Umbilical cord (tissue), 2 donors: ENCODE results near the gene TRAF5. TPM values are rescaled to one million over a fixed set of nuclear protein-coding genes. Genes with fewer than 3 reads are reported as not detected.

ENCODE experiments used
- DNase-seq: peaks from one replicate; pipeline ENCODE4 v3.0.0-alpha.2; 2015; ENCODE audit warnings: low spot score
- total RNA-seq: library from RNA; depleted of rRNA; stranded (reverse); fragments of >200 nt; gene quantifications from one replicate; pipeline ENCODE4 v1.2.3, GENCODE V29; 2014; ENCODE audit warnings: low replicate concordance; ENCODE audit not compliant: insufficient read depth

The TRAF5 gene
- total RNA-seq, 1 donor from 2014 or later, result 65.0 TPM

DNA sequence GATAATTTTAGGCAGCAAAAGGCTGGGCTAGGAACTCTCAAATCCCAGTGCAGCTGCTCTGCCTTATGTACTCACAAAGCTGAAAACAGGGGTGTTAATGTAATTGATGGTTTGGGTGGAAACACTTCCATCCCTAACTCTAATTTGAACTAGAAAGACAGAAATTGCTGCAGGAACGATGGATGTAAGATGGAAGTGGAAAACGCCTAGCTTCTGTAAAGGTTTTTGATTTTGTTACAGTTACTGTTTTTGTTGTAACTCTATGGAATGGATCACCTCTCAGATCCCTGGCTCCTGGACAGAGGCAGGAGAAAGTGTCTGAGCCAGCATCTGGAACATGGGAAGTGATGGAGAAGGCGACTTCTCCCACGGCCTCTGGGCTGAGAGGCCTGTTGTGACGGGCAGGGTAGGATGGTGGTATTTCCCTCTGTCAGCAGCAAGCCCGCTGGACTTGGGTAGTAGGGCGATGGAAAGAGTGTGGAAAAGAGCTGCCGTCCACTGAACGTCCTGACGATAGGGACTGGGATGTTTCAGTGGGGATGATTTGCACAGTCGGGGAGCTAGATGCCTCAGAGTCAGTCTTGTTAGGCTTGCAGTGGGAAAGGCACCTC, 1.6 kb downstream of the TRAF5 start:
- DNase-seq, result no peak

- DNase-seq, result no peak
Observed at GRCh38 chr1:211328866-211329475, 2.3 kb downstream of the TRAF5 start.

- no peak for DNase-seq
Observed at GRCh38 chr1:211329764-211330201, 3.1 kb downstream of the TRAF5 start.

GRCh38 chr1:211330282-211330936, 3.8 kb downstream of the TRAF5 start:
- DNase-seq, result no peak

GRCh38 chr1:211331011-211331709, 4.5 kb downstream of the TRAF5 start:
- DNase-seq, result no peak

- DNase-seq, result peak; percentile 12
Observed at GRCh38 chr1:211332036-211332616, 5.5 kb downstream of the TRAF5 start.

DNA sequence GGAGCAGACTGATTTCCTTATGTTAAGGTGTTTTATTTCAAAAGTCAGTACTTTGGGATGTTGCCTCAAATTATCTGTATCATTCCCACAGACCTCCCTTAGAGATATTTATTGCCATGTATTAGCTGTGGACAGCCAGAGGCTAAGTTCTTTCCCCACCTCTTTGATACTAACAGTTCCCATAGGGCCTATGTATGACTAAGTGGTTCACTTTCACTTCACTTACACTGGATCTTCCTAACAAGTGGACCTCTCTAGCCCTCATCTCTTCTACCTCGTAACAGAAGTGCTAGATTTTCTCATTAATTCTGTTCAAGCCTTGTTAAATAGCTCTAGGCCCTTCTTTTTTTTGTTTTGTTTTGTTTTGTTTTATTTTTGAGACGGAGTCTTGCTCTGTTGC, 6.2 kb downstream of the TRAF5 start:
- no peak for DNase-seq

DNA sequence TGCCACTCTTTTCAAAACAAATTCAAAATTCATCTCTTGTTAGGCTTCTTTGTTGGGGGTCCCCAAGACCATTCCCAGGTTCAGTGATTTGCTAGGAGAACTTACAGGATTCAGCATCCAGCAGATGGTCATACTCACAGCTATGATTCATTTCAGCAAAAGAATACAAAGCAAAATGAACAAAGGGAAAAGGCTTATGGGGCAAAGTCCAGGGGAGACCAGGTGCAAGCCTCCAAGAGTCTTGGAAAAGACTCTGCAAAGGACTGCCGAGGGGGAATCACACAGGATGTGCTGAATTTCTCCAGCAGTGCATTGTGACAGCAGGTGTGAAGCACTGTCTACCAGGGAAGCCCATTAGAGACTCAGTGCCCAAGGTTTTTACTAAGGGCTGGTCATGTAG, 7.3 kb downstream of the TRAF5 start:
- no peak for DNase-seq

- no peak for DNase-seq
Observed at GRCh38 chr1:211334986-211335385, 8.4 kb downstream of the TRAF5 start.

GRCh38 chr1:211335522-211336157, 9.0 kb downstream of the TRAF5 start:
- DNase-seq, result no peak

DNA sequence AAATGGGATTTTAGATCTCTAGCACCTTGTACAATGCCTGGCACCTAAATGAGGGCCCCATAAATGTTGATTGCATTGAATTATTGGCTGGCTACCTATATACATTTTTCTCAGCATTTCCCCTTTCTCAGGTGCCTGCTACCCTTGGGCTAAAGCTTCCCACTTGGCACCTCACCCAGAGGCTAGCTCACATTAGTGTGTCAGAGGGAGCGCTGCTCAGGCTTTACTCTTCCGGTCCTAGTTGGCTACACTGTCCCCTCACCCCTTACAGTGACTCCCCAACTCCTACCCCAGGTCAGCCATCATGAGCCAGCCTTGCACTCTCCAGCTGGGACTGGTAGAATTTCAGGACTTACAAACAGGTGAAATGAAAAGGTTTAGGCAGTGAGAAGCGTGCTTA, 9.5 kb downstream of the TRAF5 start:
- no peak for DNase-seq

DNA sequence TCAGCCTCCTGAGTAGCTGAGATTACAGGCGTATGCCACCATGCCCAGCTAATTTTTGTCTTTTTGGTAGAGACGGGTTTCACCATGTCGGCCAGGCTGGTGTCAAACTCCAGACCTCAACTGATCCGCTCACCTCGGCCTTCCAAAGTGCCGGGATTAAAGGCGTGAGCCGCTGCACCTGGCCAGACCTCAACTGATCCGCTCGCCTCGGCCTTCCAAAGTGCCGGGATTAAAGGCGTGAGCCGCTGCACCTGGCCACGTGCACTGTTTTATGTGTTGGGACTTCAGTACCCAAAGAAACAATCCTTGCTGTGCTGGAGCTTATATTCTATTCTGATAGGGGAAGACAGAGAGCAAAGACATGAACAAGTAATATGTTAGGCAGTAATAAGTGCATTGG, 10.1 kb downstream of the TRAF5 start:
- DNase-seq, result no peak

DNA sequence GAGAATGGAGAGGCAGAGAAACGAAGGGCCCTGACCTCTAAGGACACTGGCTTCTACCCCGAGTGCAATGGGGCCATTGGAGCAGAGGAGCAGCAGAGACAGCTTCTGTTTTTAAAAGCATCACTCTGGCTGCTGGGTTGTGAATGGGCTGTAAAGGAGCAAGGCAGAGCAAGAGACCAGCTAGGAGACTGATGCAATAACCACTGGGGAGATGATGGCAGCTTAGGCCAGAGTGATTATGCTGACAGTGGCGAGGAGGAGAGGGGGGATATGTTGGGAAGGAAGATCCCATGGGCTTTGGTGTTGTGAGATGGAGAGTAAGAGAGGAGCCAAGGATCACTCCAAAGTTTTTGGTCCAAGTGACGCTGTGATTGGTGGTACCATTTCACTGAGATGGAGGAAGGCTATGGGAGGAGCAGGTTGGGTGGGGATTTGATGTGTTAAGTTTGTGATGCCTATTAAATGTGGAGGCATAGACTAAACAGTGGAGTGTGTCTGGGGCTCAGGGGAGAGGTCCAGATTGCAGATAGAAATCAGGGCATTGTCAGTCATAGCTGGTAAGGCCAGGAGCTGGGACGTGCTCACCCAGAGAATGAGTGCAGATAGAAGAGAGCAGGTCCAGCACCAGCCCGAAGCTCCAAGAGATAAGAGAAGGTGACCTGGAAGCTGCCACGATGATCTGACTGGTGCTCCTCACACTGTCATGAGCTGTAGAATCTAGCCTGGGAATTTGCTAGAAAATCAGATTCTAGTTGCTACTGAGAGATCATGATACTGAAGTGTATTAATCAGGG, 11.0 kb downstream of the TRAF5 start:
- no peak for DNase-seq

DNA sequence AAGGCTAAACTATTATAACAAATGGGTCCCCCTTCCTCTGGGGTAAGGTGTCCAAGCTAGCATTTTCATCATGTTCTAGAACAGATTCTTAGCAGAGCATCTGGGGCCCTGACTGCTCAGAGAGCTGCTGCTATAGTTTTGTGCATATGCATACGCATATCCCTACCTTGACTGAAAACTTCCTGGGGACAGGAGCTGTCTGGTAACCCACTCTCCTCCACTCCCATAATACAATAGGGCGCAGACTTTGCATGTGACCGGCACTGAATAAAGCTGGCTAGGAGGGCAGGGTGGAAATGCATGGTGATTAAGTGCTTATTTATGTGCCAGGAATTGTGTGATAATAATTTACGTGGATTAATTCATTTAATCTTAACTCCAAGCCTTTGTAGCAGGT, 11.6 kb downstream of the TRAF5 start:
- DNase-seq, result no peak

DNA sequence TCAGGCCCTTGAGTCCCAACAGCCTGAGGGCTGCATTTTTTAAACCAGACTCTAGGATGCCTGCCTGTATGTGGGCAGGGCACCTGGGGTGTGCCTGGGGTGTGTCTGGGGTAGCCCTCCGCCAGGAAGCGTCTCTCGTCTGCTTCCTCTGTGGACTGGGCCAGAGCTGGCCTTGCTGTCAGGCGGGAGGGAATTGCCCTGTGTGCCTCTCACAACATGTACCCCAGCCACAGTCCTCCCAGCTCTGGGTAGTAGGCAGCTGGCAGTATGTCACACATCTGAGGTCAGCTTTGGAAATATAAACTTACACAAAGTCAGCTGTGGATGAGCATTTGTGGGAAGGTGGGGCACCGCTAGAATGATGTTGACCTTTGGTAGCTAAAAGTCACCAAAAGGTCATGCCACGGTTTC, 13.0 kb downstream of the TRAF5 start:
- DNase-seq, result no peak

DNA sequence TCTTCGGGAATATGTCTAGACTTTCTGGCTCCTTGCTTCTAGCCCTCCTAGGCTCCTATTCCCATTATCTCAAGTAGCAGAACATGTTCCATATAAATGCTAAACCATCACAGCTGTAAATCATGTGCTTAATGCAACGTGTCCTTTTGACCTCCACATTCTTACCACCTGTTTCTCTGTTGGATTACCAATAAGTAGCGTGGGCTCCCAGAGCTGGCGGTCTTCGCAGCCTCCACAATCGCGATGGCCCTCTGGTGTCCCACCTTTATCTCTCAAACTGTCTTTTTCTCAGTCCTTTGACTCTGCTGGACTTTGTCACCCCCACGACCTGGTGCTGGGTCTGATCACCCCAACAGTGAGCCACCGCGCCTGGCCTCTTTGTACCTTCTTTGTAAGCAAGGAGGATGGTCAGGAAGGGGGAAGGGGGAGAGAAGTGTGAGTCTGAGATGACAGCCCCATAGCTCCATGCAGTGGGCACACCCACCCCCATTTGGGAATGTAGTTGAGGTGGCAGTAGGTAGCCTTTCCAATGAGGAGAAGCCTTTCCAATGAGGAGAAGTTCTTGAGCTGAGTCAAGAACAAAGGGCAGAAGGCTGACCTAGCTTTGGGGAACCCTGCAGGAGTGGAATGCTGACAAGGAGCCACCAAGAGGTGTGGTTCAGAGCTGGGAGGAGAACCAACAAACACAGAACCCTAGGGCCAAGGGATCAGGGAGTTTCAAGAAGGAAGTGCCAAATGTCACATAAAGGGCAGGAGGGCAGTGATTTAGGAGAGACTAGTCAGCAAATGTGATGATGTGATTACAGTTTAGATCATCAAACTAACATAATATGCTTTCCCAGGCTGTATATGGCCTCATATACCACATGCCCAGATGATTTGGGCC, 14.2 kb downstream of the TRAF5 start:
- DNase-seq, result no peak

DNA sequence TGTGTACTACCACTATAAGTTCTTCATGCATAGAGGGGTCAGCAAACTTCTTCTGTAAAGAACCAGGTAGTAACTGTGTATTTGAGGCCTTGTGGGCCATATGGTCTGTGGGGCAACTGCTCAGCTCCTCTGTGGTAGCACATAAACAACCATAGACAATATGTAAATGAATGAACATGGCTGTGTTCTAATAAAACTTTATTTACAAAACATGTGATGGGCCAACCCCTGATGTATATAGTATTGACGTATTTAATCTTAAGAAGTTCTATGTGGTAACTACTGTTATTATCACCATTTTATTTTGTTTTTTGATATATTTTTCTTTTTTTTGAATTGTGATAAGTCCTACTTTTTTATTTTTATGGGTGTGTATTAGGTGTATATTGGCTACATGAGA, 15.4 kb downstream of the TRAF5 start:
- DNase-seq, result no peak

GRCh38 chr1:211343607-211344006, 17.0 kb downstream of the TRAF5 start:
- no peak for DNase-seq

- DNase-seq, result no peak
Observed at GRCh38 chr1:211344152-211344618, 17.6 kb downstream of the TRAF5 start.

DNA sequence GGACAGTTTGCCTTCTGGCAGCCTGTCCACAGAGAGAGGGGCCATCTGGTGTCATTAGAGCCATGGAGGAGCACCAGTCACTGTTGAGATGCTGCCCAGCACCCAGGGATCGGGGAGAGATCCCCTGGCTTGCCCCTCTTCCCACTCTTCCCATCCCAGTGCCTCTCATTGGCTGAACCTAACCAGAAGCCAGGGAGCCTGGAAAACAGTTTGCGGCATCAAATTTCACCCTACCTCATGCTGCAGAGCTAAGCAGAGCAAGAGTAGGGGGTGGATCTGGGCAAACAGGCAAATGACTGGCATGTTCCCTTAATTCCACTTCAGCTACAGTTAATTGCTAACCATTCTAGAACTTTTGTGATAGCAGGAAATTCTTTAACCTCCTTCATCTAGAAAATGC, 19.1 kb downstream of the TRAF5 start:
- DNase-seq, result no peak
